NCI-H2029 treated with DMSO at 0.1 percent for 48 hours (cell line): Measurements from ENCODE around the gene ACOX3.
A peak's percentile ranks its signal among the peaks of the same experiment; 100 is the strongest.
"Not testable (repeated sequence)": the region's sequence is repeated elsewhere in the genome, so short reads cannot be mapped to it uniquely, and the experiment has no call there.

ENCODE experiments used
- DNase-seq: peaks from one replicate; lab custom pipeline; 2025; lab: John Stamatoyannopoulos, UW

Gene ACOX3

GRCh38 chr4:8433136-8433535 lies 7.4 kb downstream of the ACOX3 start:
- no peak for DNase-seq

GRCh38 chr4:8431553-8431952 lies 9.0 kb downstream of the ACOX3 start:
- DNase-seq = no peak

GRCh38 chr4:8428288-8429097 lies 12.0 kb downstream of the ACOX3 start:
- DNase-seq = peak; percentile 12

- DNase-seq = no peak
These were observed 12.7 kb downstream of the ACOX3 start for GRCh38 chr4:8427761-8428287.

- DNase-seq = no peak
These were observed 13.3 kb downstream of the ACOX3 start for GRCh38 chr4:8427262-8427661.

- no peak for DNase-seq
These were observed 17.7 kb downstream of the ACOX3 start for GRCh38 chr4:8422786-8423185.

GRCh38 chr4:8422327-8422726 lies 18.2 kb downstream of the ACOX3 start:
- no peak for DNase-seq

GRCh38 chr4:8420151-8420550 lies 20.4 kb downstream of the ACOX3 start:
- not testable (repeated sequence) for DNase-seq

GRCh38 chr4:8419222-8420041 lies 21.1 kb downstream of the ACOX3 start:
- DNase-seq = no peak

GRCh38 chr4:8417071-8417614 lies 23.4 kb downstream of the ACOX3 start:
- DNase-seq = no peak

GRCh38 chr4:8414377-8414776 lies 26.1 kb downstream of the ACOX3 start:
- DNase-seq = no peak

- no peak for DNase-seq
These were observed 28.2 kb downstream of the ACOX3 start for GRCh38 chr4:8412288-8412687.

- DNase-seq = no peak
These were observed 29.0 kb downstream of the ACOX3 start for GRCh38 chr4:8411351-8412180.

- DNase-seq = no peak
These were observed 29.8 kb downstream of the ACOX3 start for GRCh38 chr4:8410641-8411271.

- no peak for DNase-seq
These were observed 30.4 kb downstream of the ACOX3 start for GRCh38 chr4:8410066-8410625.

- no peak for DNase-seq
These were observed 31.1 kb downstream of the ACOX3 start for GRCh38 chr4:8409264-8410065.

GRCh38 chr4:8407756-8408155 lies 32.8 kb downstream of the ACOX3 start:
- no peak for DNase-seq

- DNase-seq = no peak
These were observed 33.2 kb downstream of the ACOX3 start for GRCh38 chr4:8407316-8407715.

GRCh38 chr4:8406887-8407286 lies 33.6 kb downstream of the ACOX3 start:
- not testable (repeated sequence) for DNase-seq

- no peak for DNase-seq
These were observed 35.0 kb downstream of the ACOX3 start for GRCh38 chr4:8405516-8405875.
